HepG2 (cell line): Measurements from ENCODE around the gene LUC7L2. TPM values are rescaled to one million over a fixed set of nuclear protein-coding genes. Genes with fewer than 3 reads are reported as not detected.

Experiments
- FOSL1 ChIP-seq: sonication (generic); formaldehyde crosslinking; IDR thresholded peaks from 2 replicates; pipeline ENCODE4 v1.9.0; 2021; ENCODE audit warnings: missing genetic modification reagents, borderline replicate concordance
- MTA3 ChIP-seq: sonication (generic); formaldehyde crosslinking; IDR thresholded peaks from 2 replicates; pipeline ENCODE4 v1.4.0; 2020; ENCODE audit warnings: missing genetic modification reagents
- MXI1 ChIP-seq: IDR thresholded peaks from 3 replicates; pipeline ENCODE4 v1.6.1; 2012; ENCODE audit warnings: low read depth, low read length, inconsistent platforms, borderline replicate concordance
- RAD51 ChIP-seq: fragments of 450-650 bp; IDR thresholded peaks from 2 replicates; pipeline ENCODE4 v1.6.1; 2016; ENCODE audit warnings: borderline replicate concordance
- RXRB ChIP-seq: IDR thresholded peaks from 2 replicates; pipeline ENCODE4 v1.6.1; 2016; ENCODE audit warnings: borderline replicate concordance, missing genetic modification reagents, missing compliant biosample characterization
- SP4 ChIP-seq: sonication (generic); formaldehyde crosslinking; IDR thresholded peaks from 2 replicates; pipeline ENCODE4 v1.8.1; 2023; ENCODE audit warnings: mild to moderate bottlenecking, missing genetic modification reagents
- TBX3 ChIP-seq: fragments of 450-650 bp; IDR thresholded peaks from 2 replicates; pipeline ENCODE4 v1.6.1; 2017; ENCODE audit warnings: antibody characterized with exemption, mild to moderate bottlenecking, inconsistent platforms, borderline replicate concordance
- ZKSCAN1 ChIP-seq: fragments of 150-350 bp; IDR thresholded peaks from 2 replicates; pipeline ENCODE4 v1.6.1; 2014; ENCODE audit warnings: low read length
- ZNF549 ChIP-seq: sonication (generic); formaldehyde crosslinking; IDR thresholded peaks from 2 replicates; pipeline ENCODE4 v1.5.0; 2020; ENCODE audit warnings: missing genetic modification reagents
- ZNF780A ChIP-seq: sonication (generic); formaldehyde crosslinking; IDR thresholded peaks from 2 replicates; pipeline ENCODE4 v1.8.0; 2022; ENCODE audit warnings: mild to moderate bottlenecking, missing genetic modification reagents, moderate library complexity
- ZNF781 ChIP-seq: sonication (generic); formaldehyde crosslinking; IDR thresholded peaks from 2 replicates; pipeline ENCODE4 v1.5.1; 2020; ENCODE audit warnings: borderline replicate concordance, mild to moderate bottlenecking, missing genetic modification reagents; ENCODE audit errors: not compliant biosample characterization
- ZNF891 ChIP-seq: sonication (generic); formaldehyde crosslinking; IDR thresholded peaks from 2 replicates; pipeline ENCODE4 v1.5.0; 2020; ENCODE audit warnings: mild to moderate bottlenecking, missing genetic modification reagents
- polyA plus RNA-seq, 8 experiments: library from polyadenylated mRNA; depleted of rRNA in 3 of 8; stranded (reverse) in 7 of 8; unstranded in 1 of 8; fragments of >200 nt; fragmentation: Illumina TruSeq in 4 of 8; extraction: Trizol in 4 of 8; gene quantifications; 2 replicates each; pipeline versions ENCODE4 v1.2.1 to v1.2.3, GENCODE V29; 2011 to 2016; ENCODE audit warnings: low read depth in 4 of 8, missing spikeins in 1 of 8, mixed read lengths in 1 of 8; ENCODE audit not compliant: insufficient read depth in 1 of 8
- total RNA-seq, 5 experiments: library from RNA; depleted of rRNA; stranded (reverse); fragments of >200 nt; fragmentation: Illumina TruSeq; extraction: Trizol; gene quantifications; 2 replicates each; pipeline ENCODE4 v1.2.3, GENCODE V29; 2016; ENCODE audit warnings: low read depth in 1 of 5
- TF ChIP-seq, protein P1 (sequence below), 2 experiments: sonication (generic) in 1 of 2; formaldehyde crosslinking in 1 of 2; IDR thresholded peaks; 2 replicates each; pipeline versions ENCODE4 v1.4.0 to v1.6.1; 2018 to 2020; ENCODE audit warnings: missing genetic modification reagents in 2 of 2, borderline replicate concordance in 1 of 2, low read depth in 1 of 2, mild to moderate bottlenecking in 1 of 2, missing biosample characterization in 1 of 2
- TF ChIP-seq, protein P2 (sequence below): sonication (generic); formaldehyde crosslinking; IDR thresholded peaks from 2 replicates; pipeline ENCODE4 v1.4.0; 2020; ENCODE audit warnings: missing genetic modification reagents
- TF ChIP-seq, protein P3 (sequence below): sonication (generic); formaldehyde crosslinking; IDR thresholded peaks from 2 replicates; pipeline ENCODE4 v1.4.0; 2020; ENCODE audit warnings: missing genetic modification reagents
- TF ChIP-seq, protein P4 (sequence below): sonication (generic); IDR thresholded peaks from 2 replicates; pipeline ENCODE4 v1.6.1; 2016; ENCODE audit warnings: low read depth, borderline replicate concordance
- TF ChIP-seq, protein P5 (sequence below): sonication (generic); formaldehyde crosslinking; IDR thresholded peaks from 2 replicates; pipeline ENCODE4 v1.4.0; 2020; ENCODE audit warnings: missing genetic modification reagents
- TF ChIP-seq, protein P6 (sequence below): sonication (generic); formaldehyde crosslinking; IDR thresholded peaks from 2 replicates; pipeline ENCODE4 v1.5.0; 2020; ENCODE audit warnings: missing genetic modification reagents, mild to moderate bottlenecking, borderline replicate concordance

The LUC7L2 gene
- total and polyA plus RNA-seq, 2 of the 13 experiments (the other 11 are each of a cell fraction or from before 2014, with no cell fraction given) = 17.9 to 50.7 TPM

DNA sequence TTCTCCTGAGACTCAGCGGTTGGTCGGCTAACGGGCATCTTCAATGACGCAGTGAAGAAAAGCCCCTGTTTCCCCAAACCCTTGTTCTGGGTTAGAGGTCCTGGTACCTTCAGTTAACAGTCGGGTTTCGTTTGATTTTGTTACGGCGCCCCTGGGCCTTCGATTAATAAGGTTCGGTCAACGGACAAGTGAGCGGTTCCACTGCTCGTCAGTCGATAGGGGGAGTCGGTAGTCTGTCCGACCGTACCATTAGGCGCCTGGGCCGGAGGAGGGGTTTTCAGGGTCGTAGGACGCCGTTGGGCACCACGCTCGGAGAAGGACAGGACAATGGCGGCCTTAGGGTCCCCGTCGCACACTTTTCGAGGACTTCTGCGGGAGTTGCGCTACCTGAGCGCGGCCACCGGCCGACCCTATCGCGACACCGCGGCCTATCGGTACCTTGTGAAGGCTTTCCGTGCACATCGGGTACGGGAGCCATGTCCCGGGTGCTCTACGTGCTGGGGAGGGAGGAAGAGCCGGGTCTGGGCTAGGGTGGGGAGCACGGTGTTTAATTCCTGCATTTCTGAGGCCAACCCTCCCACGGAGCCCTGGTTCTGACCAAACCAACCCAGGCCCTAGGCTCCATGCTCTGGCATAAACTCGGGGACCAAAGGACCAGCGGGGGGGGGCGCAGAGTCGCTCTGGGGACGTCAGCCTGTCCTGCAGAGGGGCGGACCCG, 18.5 kb upstream of the LUC7L2 start, which contains the start of gene FMC1 (continued):
- TF ChIP-seq, protein P1, sequence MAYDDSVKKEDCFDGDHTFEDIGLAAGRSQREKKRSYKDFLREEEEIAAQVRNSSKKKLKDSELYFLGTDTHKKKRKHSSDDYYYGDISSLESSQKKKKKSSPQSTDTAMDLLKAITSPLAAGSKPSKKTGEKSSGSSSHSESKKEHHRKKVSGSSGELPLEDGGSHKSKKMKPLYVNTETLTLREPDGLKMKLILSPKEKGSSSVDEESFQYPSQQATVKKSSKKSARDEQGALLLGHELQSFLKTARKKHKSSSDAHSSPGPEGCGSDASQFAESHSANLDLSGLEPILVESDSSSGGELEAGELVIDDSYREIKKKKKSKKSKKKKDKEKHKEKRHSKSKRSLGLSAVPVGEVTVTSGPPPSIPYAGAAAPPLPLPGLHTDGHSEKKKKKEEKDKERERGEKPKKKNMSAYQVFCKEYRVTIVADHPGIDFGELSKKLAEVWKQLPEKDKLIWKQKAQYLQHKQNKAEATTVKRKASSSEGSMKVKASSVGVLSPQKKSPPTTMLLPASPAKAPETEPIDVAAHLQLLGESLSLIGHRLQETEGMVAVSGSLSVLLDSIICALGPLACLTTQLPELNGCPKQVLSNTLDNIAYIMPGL (CRISPR knock-in tag; IDR thresholded peaks at IDR 0.05; ENCODE audit: borderline replicate concordance in 1 of 2, low read depth in 1 of 2) = peak; percentile 79 to 91; a peak in 3 of 4 replicates
- TF ChIP-seq, protein P2, sequence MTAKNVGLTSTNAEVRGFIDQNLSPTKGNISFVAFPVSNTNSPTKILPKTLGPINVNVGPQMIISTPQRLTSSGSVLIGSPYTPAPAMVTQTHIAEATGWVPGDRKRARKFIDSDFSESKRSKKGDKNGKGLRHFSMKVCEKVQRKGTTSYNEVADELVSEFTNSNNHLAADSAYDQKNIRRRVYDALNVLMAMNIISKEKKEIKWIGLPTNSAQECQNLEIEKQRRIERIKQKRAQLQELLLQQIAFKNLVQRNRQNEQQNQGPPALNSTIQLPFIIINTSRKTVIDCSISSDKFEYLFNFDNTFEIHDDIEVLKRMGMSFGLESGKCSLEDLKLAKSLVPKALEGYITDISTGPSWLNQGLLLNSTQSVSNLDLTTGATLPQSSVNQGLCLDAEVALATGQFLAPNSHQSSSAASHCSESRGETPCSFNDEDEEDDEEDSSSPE (CRISPR knock-in tag) = peak; percentile 57
- TF ChIP-seq SP4 (CRISPR knock-in tag) (peak; percentile 70), ZNF549 (no peak), MTA3 (no peak), ZKSCAN1 (no peak), RAD51 (no peak), RXRB (CRISPR knock-in tag) (peak; percentile 44; the same call in 1 of the 2 replicates), ZNF891 (CRISPR knock-in tag) (peak; percentile 90; the same call in 1 of the 2 replicates), FOSL1 (CRISPR knock-in tag) (no peak), MXI1 (peak; percentile 11; the same call in 1 of the 3 replicates), ZNF780A (CRISPR knock-in tag) (no peak), ZNF781 (no peak), TBX3 (no peak)
- TF ChIP-seq, protein P3, sequence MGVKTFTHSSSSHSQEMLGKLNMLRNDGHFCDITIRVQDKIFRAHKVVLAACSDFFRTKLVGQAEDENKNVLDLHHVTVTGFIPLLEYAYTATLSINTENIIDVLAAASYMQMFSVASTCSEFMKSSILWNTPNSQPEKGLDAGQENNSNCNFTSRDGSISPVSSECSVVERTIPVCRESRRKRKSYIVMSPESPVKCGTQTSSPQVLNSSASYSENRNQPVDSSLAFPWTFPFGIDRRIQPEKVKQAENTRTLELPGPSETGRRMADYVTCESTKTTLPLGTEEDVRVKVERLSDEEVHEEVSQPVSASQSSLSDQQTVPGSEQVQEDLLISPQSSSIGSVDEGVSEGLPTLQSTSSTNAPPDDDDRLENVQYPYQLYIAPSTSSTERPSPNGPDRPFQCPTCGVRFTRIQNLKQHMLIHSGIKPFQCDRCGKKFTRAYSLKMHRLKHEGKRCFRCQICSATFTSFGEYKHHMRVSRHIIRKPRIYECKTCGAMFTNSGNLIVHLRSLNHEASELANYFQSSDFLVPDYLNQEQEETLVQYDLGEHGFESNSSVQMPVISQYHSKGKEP (CRISPR knock-in tag) = no peak
- TF ChIP-seq, protein P4, sequence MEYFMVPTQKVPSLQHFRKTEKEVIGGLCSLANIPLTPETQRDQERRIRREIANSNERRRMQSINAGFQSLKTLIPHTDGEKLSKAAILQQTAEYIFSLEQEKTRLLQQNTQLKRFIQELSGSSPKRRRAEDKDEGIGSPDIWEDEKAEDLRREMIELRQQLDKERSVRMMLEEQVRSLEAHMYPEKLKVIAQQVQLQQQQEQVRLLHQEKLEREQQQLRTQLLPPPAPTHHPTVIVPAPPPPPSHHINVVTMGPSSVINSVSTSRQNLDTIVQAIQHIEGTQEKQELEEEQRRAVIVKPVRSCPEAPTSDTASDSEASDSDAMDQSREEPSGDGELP = peak; percentile 34; the same call in 1 of the 2 replicates
- TF ChIP-seq, protein P5, sequence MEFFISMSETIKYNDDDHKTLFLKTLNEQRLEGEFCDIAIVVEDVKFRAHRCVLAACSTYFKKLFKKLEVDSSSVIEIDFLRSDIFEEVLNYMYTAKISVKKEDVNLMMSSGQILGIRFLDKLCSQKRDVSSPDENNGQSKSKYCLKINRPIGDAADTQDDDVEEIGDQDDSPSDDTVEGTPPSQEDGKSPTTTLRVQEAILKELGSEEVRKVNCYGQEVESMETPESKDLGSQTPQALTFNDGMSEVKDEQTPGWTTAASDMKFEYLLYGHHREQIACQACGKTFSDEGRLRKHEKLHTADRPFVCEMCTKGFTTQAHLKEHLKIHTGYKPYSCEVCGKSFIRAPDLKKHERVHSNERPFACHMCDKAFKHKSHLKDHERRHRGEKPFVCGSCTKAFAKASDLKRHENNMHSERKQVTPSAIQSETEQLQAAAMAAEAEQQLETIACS (CRISPR knock-in tag) = peak; percentile 44; the same call in 1 of the 2 replicates
- TF ChIP-seq, protein P6, sequence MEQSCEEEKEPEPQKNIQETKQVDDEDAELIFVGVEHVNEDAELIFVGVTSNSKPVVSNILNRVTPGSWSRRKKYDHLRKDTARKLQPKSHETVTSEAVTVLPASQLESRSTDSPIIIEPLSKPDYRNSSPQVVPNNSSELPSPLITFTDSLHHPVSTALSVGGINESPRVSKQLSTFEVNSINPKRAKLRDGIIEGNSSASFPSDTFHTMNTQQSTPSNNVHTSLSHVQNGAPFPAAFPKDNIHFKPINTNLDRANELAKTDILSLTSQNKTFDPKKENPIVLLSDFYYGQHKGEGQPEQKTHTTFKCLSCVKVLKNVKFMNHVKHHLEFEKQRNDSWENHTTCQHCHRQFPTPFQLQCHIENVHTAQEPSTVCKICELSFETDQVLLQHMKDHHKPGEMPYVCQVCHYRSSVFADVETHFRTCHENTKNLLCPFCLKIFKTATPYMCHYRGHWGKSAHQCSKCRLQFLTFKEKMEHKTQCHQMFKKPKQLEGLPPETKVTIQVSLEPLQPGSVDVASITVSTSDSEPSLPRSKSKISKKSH (CRISPR knock-in tag) = 0 out of 2 replicates have a peak, but pooled peaks have one; percentile 37
